Keratinocyte (primary cell): ENCODE measurements around the gene RHOA. TPM values are rescaled to one million over a fixed set of nuclear protein-coding genes. Genes with fewer than 3 reads are reported as not detected.
A peak's percentile ranks its signal among the peaks of the same experiment; 100 is the strongest.

Experiments
- DNase-seq: peaks from one replicate; pipeline ENCODE4 v3.0.0-alpha.2; 2011; ENCODE audit warnings: low read depth, missing footprints, low spot score
- FAIRE-seq: peaks from 2 replicates; lab custom pipeline; 2011; peaks lifted over from hg19 to GRCh38; lab: Jason Lieb, UNC
- H2AFZ ChIP-seq: 2 replicates; pipeline ENCODE4 v1.6.0; 2012; ENCODE audit warnings: low read length, control low read depth, inconsistent platforms; ENCODE audit not compliant: control insufficient read depth
- H3K27ac ChIP-seq: 2 replicates; pipeline ENCODE4 v1.5.1; 2011; ENCODE audit warnings: low read length; ENCODE audit not compliant: control insufficient read depth, insufficient read depth
- H3K27me3 ChIP-seq: 3 replicates; pipeline ENCODE4 v1.6.0; 2011; ENCODE audit warnings: low read length; ENCODE audit not compliant: control insufficient read depth, insufficient read depth; ENCODE audit errors: extremely low read depth
- H3K36me3 ChIP-seq, 2 experiments: 2 replicates in 1 of 2; 3 replicates in 1 of 2; pipeline ENCODE4 v1.5.1; 2011; ENCODE audit warnings: low read length in 2 of 2, mild to moderate bottlenecking in 1 of 2; ENCODE audit not compliant: control insufficient read depth in 2 of 2, insufficient read depth in 2 of 2; ENCODE audit errors: extremely low read depth in 1 of 2
- H3K4me1 ChIP-seq: 3 replicates; pipeline ENCODE4 v1.5.1; 2011; ENCODE audit warnings: low read length; ENCODE audit not compliant: control insufficient read depth, insufficient read depth; ENCODE audit errors: extremely low read depth
- H3K4me2 ChIP-seq: 3 replicates; pipeline ENCODE4 v1.6.0; 2011; ENCODE audit warnings: low read depth, low read length; ENCODE audit not compliant: control insufficient read depth, insufficient read depth; ENCODE audit errors: extremely low read depth
- H3K4me3 ChIP-seq, 3 experiments: fragments of 200-600 bp in 1 of 3; sonication (generic) in 1 of 3; 2 replicates in 2 of 3; 3 replicates in 1 of 3; pipeline ENCODE4 v1.5.1; 2011 to 2016; ENCODE audit warnings: low read length in 3 of 3, mild to moderate bottlenecking in 3 of 3, control low read depth in 2 of 3, inconsistent platforms in 1 of 3, low read depth in 1 of 3, mixed read lengths in 1 of 3, mixed run types in 1 of 3, moderate library complexity in 1 of 3; ENCODE audit not compliant: control insufficient read depth in 2 of 3, insufficient read depth in 2 of 3; ENCODE audit errors: extremely low read depth in 1 of 3
- H3K79me2 ChIP-seq: 2 replicates; pipeline ENCODE4 v1.6.0; 2012; ENCODE audit warnings: low read length; ENCODE audit not compliant: control insufficient read depth, insufficient read depth
- H3K9ac ChIP-seq: 3 replicates; pipeline ENCODE4 v1.6.0; 2011; ENCODE audit warnings: low read length; ENCODE audit not compliant: control insufficient read depth, insufficient read depth; ENCODE audit errors: extremely low read depth
- H3K9me1 ChIP-seq: 3 replicates; pipeline ENCODE4 v1.6.0; 2011; ENCODE audit warnings: low read length; ENCODE audit not compliant: control insufficient read depth, insufficient read depth; ENCODE audit errors: extremely low read depth
- H3K9me3 ChIP-seq: 2 replicates; pipeline ENCODE4 v1.5.1; 2012; ENCODE audit warnings: low read depth, low read length; ENCODE audit not compliant: control insufficient read depth
- H4K20me1 ChIP-seq: 3 replicates; pipeline ENCODE4 v1.6.0; 2011; ENCODE audit warnings: low read length; ENCODE audit not compliant: control insufficient read depth, insufficient read depth; ENCODE audit errors: extremely low read depth
- EZH2 ChIP-seq: IDR thresholded peaks from one replicate; pipeline ENCODE4 v1.6.1; 2012; ENCODE audit warnings: inconsistent platforms, mild to moderate bottlenecking, low read length, moderate library complexity
- dilution Hi-C: fragments of 300-500 bp; cut with MboI; formaldehyde crosslinking; loops from one replicate; pipeline ENCODE4 v1.7.0; 2020; ENCODE audit warnings: low sequenced_read_pairs; ENCODE audit not compliant: extremely low pct_ligation_motif_present
- polyA plus RNA-seq, 5 experiments: library from polyadenylated mRNA; depleted of rRNA in 3 of 5; stranded (reverse) in 3 of 5; stranded (forward) in 1 of 5; unstranded in 1 of 5; fragments of >200 nt; gene quantifications; 1 replicate in 1 of 5; 2 replicates in 3 of 5; 3 replicates in 1 of 5; pipeline versions ENCODE4 v1.2.1 to v1.2.3, GENCODE V29; 2011 to 2012; ENCODE audit warnings: missing spikeins in 2 of 5, low read depth in 1 of 5, low replicate concordance in 1 of 5
- TF ChIP-seq, protein P1 (sequence below), 3 experiments: IDR thresholded peaks in 1 of 3; conservative IDR thresholded peaks in 1 of 3; optimal IDR thresholded peaks in 1 of 3; 2 replicates in 2 of 3; 3 replicates in 1 of 3; pipeline versions ENCODE3 to v1.5.1; 2011; ENCODE audit warnings: low read length in 3 of 3, mild to moderate bottlenecking in 3 of 3, moderate library complexity in 2 of 3, control low read depth in 1 of 3, inconsistent platforms in 1 of 3; ENCODE audit not compliant: insufficient read depth in 2 of 3; ENCODE audit errors: extremely low read depth in 1 of 3

The RHOA gene
- polyA plus RNA-seq, 1 donor (not counting 4 experiments of a cell fraction or from before 2014, with no cell fraction given), result 332 TPM

DNA sequence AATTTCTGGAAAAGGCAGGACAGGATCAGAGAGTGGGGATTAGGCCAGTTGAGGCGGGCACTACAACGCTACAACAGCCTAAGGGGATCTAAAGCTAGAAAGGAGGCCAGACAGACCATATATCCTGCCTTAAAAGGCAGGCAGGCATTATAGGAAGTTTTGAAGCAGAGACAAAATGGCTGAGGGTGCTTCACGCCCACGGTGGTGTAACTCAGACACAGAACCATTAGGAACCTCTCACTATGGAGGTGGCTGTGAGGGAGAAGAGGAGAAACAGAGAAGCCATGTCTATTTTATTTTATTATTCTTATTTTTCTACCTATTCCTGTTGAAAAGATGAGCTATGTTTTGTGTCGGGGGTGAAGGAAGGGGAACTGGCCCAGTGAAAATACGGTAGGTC lies 69.8 kb downstream of the RHOA start:
- H3K9me3 ChIP-seq, result no peaks in the 10 kb centered on the region
- no peak overlapping the region for H3K4me3 ChIP-seq
- no peak overlapping the region for H2AFZ ChIP-seq
- H4K20me1 ChIP-seq, result no peaks in the 10 kb centered on the region
- peaks cover 0 to 2% of the 10 kb centered on the region in 2 experiments for H3K36me3 ChIP-seq
- no peaks in the 10 kb centered on the region for H3K9me1 ChIP-seq
- no peak overlapping the region for H3K9ac ChIP-seq
- H3K4me2 ChIP-seq, result no peak overlapping the region
- DNase-seq (no peak), FAIRE-seq (no peak)
- no peaks in the 10 kb centered on the region for H3K27me3 ChIP-seq
- TF ChIP-seq, protein P1, sequence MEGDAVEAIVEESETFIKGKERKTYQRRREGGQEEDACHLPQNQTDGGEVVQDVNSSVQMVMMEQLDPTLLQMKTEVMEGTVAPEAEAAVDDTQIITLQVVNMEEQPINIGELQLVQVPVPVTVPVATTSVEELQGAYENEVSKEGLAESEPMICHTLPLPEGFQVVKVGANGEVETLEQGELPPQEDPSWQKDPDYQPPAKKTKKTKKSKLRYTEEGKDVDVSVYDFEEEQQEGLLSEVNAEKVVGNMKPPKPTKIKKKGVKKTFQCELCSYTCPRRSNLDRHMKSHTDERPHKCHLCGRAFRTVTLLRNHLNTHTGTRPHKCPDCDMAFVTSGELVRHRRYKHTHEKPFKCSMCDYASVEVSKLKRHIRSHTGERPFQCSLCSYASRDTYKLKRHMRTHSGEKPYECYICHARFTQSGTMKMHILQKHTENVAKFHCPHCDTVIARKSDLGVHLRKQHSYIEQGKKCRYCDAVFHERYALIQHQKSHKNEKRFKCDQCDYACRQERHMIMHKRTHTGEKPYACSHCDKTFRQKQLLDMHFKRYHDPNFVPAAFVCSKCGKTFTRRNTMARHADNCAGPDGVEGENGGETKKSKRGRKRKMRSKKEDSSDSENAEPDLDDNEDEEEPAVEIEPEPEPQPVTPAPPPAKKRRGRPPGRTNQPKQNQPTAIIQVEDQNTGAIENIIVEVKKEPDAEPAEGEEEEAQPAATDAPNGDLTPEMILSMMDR (optimal IDR thresholded peaks at IDR 0.05 in 1 of 3, IDR thresholded peaks at IDR 0.05 in 1 of 3, conservative IDR thresholded peaks at IDR 0.05 in 1 of 3; ENCODE audit: extremely low read depth in 1 of 3, insufficient read depth in 2 of 3, low read length in 3 of 3), result no peak
- TF ChIP-seq EZH2, result no peak
- dilution Hi-C loops, result no loop called here
- no peak overlapping the region for H3K27ac ChIP-seq
- peaks cover 18% of the 10 kb centered on the region for H3K4me1 ChIP-seq
- H3K79me2 ChIP-seq, result peaks cover 36% of the 10 kb centered on the region

DNA sequence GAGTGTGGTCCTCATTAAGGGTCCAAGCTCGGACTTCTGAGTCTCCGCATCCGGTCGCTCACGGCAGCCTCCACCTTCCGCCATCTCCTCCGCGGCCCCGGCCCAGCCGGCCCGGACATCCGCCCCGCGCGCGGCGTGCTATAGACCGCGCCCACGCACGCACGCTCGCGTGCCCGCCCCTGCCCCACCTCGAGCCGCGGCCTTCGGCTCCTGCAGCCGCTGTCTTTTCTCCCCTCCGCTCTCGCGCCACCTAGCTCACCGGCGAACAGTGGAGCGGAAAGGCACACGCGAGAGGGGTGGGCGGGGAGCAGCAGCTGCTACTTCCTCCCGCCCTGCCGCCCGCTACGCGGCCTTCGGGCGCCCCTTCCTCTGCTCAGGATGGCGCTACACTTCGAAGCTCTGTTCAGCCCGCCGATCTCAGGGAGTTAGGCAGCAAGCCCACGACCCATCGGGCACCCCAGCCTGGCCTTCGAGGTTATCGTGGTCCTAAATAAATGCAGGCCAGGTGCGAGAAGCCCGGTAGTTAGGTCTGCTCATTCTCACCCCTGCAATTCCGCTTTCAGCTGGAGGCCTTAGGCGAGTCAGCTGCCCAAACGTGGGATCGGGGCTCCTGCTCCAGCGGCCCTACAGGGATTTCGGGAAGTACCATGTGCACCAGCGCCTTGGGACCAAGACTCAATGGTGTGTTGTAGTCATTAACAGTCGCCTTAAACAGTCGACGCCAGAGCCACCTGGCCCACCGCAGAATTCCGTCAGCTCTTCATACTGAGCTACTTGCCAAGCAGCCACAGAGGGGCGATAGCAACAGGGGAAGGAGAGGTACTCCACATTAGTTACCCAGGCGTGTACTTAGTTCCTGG lies 71.6 kb downstream of the RHOA start, which contains the start of gene USP4:
TSS of gene USP4 (minus strand) at position 113 of the 860 bp plus-strand sequence. CDS start at position 84, 29 bp downstream.
- FAIRE-seq, result peak; percentile 70
- Histone ChIP-seq H3K9ac (peak within 1 kb of the TSS; percentile 86), H3K36me3 (peaks cover 4 to 8% of the 10 kb centered on the region in 2 experiments), H3K27me3 (no peaks in the 10 kb centered on the region), H3K4me1 (peaks cover 10% of the 10 kb centered on the region), H3K79me2 (peaks cover 42% of the 10 kb centered on the region), H3K9me3 (no peaks in the 10 kb centered on the region), H3K4me2 (peak within 1 kb of the TSS; percentile 95), H3K4me3 (peak within 1 kb of the TSS; percentile 90 to 91 (median 90)), H3K9me1 (no peaks in the 10 kb centered on the region), H3K27ac (peak within 1 kb of the TSS; percentile 76), H4K20me1 (no peaks in the 10 kb centered on the region), H2AFZ (peak within 1 kb of the TSS; percentile 93)
- DNase-seq, result no peak
- dilution Hi-C loops, result no loop called here
- no peak for TF ChIP-seq EZH2
- TF ChIP-seq, protein P1 (optimal IDR thresholded peaks at IDR 0.05 in 1 of 3, IDR thresholded peaks at IDR 0.05 in 1 of 3, conservative IDR thresholded peaks at IDR 0.05 in 1 of 3; ENCODE audit: extremely low read depth in 1 of 3, insufficient read depth in 2 of 3, low read length in 3 of 3), result peak; percentile 44 to 80 (median 60)
